Endodermal cell (in vitro differentiated cells): ENCODE results near the gene MCFD2. TPM values are rescaled to one million over a fixed set of nuclear protein-coding genes. Genes with fewer than 3 reads are reported as not detected.

Experiments
- DNase-seq: peaks from one replicate; pipeline ENCODE4 v3.0.0-alpha.2; 2017
- H3K27ac ChIP-seq: 2 replicates; pipeline ENCODE4 v1.5.1; 2013; ENCODE audit warnings: mild to moderate bottlenecking, low read depth, low read length, moderate library complexity
- H3K27me3 ChIP-seq: 2 replicates; pipeline ENCODE4 v1.6.1; 2013; ENCODE audit warnings: mild to moderate bottlenecking, low read length, moderate library complexity; ENCODE audit not compliant: insufficient read depth, control insufficient read depth, poor library complexity, severe bottlenecking
- H3K36me3 ChIP-seq: 2 replicates; pipeline ENCODE4 v1.7.0; 2013; ENCODE audit warnings: mild to moderate bottlenecking, low read length, moderate library complexity; ENCODE audit not compliant: control insufficient read depth, insufficient read depth
- H3K4me1 ChIP-seq: one replicate; pipeline ENCODE4 v1.7.0; 2013; ENCODE audit warnings: low read length; ENCODE audit not compliant: control insufficient read depth, insufficient read depth
- H3K4me3 ChIP-seq: 2 replicates; pipeline ENCODE4 v1.5.1; 2013; ENCODE audit warnings: mild to moderate bottlenecking, low read length, moderate library complexity
- H3K9ac ChIP-seq: 2 replicates; pipeline ENCODE4 v1.6.1; 2013; ENCODE audit warnings: mild to moderate bottlenecking, low read length, moderate library complexity; ENCODE audit not compliant: poor library complexity, severe bottlenecking; ENCODE audit errors: extremely low read depth
- H3K9me3 ChIP-seq: 2 replicates; pipeline ENCODE4 v1.6.1; 2013; ENCODE audit warnings: mild to moderate bottlenecking, low read length, moderate library complexity; ENCODE audit not compliant: control insufficient read depth
- H3K27ac Mint-ChIP-seq: 2 replicates; pipeline ENCODE4 v1.8.0; 2020; ENCODE audit warnings: mixed read lengths
- H3K27me3 Mint-ChIP-seq: 2 replicates; pipeline ENCODE4 v1.8.0; 2021; ENCODE audit warnings: mild to moderate bottlenecking, mixed read lengths; ENCODE audit not compliant: insufficient read depth
- H3K36me3 Mint-ChIP-seq: 2 replicates; pipeline ENCODE4 v1.8.0; 2020; ENCODE audit warnings: low read depth, mixed read lengths
- H3K4me1 Mint-ChIP-seq: 2 replicates; pipeline ENCODE4 v1.8.0; 2020; ENCODE audit warnings: mixed read lengths
- H3K4me3 Mint-ChIP-seq: 2 replicates; pipeline ENCODE4 v1.8.0; 2020; ENCODE audit warnings: mild to moderate bottlenecking, moderate library complexity, mixed read lengths
- H3K9me3 Mint-ChIP-seq: 2 replicates; pipeline ENCODE4 v1.8.0; 2020; ENCODE audit warnings: mild to moderate bottlenecking, mixed read lengths
- WGBS, 2 experiments: methylation state at CpG; one replicate each; pipeline versions ENCODE4 v1.1.5 to v1.1.7; 2013; ENCODE audit warnings: missing lambda C conversion rate in 2 of 2, mixed read lengths in 1 of 2; ENCODE audit not compliant: insufficient coverage in 1 of 2, insufficient read length in 1 of 2; 5-methylcytosine and 5-hydroxymethylcytosine counted together
- total RNA-seq, 2 donors: library from RNA; stranded (reverse); fragmentation: NEBNext Ultra II Directional in 1 of 2; extraction: Animal tissue kit (Norgen Biotek cat#: 25700) in 1 of 2; gene quantifications; 2 replicates in 1 of 2; 3 replicates in 1 of 2; pipeline ENCODE4 v1.2.1, GENCODE V29; 2021
- TF ChIP-seq, protein P1 (sequence below): fragments of 200-600 bp; sonication (generic); conservative IDR thresholded peaks from 2 replicates; pipeline ENCODE4 v1.5.0; 2021; ENCODE audit warnings: antibody characterized with exemption, mild to moderate bottlenecking

The MCFD2 gene
- total RNA-seq, 2 donors from 2014 or later = 82.4 to 82.9 TPM

GRCh38 chr2:46914578-46915230, 902 bp downstream of the MCFD2 start:
- no peak for DNase-seq
- Histone ChIP-seq H3K27me3 (no peaks in the 10 kb centered on the region), H3K9ac (peak overlapping the region; percentile 78), H3K27ac (no peak overlapping the region), H3K4me3 (peak overlapping the region; percentile 97), H3K36me3 (peaks cover 35% of the 10 kb centered on the region), H3K4me1 (no peaks in the 10 kb centered on the region), H3K9me3 (peaks cover 7% of the 10 kb centered on the region)
- H3K4me3 Mint-ChIP-seq = peak overlapping the region; percentile 89
- no peaks in the 10 kb centered on the region for H3K27me3 Mint-ChIP-seq
- H3K36me3 Mint-ChIP-seq = peaks cover 24% of the 10 kb centered on the region
- H3K4me1 Mint-ChIP-seq = peaks cover 15% of the 10 kb centered on the region
- TF ChIP-seq, protein P1, sequence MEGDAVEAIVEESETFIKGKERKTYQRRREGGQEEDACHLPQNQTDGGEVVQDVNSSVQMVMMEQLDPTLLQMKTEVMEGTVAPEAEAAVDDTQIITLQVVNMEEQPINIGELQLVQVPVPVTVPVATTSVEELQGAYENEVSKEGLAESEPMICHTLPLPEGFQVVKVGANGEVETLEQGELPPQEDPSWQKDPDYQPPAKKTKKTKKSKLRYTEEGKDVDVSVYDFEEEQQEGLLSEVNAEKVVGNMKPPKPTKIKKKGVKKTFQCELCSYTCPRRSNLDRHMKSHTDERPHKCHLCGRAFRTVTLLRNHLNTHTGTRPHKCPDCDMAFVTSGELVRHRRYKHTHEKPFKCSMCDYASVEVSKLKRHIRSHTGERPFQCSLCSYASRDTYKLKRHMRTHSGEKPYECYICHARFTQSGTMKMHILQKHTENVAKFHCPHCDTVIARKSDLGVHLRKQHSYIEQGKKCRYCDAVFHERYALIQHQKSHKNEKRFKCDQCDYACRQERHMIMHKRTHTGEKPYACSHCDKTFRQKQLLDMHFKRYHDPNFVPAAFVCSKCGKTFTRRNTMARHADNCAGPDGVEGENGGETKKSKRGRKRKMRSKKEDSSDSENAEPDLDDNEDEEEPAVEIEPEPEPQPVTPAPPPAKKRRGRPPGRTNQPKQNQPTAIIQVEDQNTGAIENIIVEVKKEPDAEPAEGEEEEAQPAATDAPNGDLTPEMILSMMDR = no peak
- WGBS, 2 experiments = 44 to 53% methylated on average over 8 to 11 of the region's 11 CpGs
- H3K9me3 Mint-ChIP-seq = no peaks in the 10 kb centered on the region
- H3K27ac Mint-ChIP-seq = peak overlapping the region; percentile 95

DNA sequence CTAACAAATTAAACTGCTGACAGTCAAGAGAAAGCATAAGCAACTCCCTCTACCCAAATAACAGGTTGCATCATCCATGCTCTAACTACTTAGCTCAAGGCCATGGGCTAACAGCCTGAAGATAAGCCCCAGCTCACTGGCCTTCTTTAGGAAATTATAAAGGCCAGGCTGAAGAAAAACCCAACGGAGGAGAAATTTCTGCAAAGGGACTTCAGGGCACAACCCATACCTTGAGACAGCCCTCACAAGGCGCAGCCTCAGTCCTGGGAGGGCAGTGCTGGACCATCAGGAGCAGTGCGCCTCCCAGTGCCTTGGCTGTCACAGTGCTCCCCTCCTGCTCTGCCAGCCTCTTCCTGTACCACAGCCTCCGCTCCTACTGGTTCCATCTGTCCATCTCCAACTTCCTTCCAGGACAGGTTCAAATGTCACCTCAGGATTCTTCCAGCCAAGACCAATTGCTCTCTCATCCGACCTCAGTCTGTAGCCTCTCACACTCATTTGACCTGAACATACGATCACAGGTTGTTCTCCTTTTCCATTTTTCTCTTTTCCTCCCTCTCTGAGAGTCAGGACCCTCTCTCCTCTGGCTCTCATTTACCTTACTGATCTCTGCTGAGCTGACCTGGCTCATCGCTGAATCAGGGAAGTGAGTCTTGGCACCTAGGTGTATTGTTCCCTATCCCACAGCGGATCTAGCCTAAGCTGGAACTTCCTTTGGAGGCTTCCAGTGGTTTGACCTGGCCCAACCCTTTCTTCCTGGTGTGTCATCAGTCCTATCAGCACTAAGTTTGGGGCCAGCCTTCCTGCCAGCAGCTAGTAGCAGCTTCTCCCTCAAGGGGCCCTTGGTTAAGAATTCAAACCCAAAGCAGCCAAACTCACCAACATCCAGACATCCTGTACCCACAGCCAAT, 1.9 kb downstream of the MCFD2 start:
- Histone ChIP-seq H3K27me3 (no peaks in the 10 kb centered on the region), H3K36me3 (peaks cover 39% of the 10 kb centered on the region), H3K9me3 (peaks cover 7% of the 10 kb centered on the region), H3K9ac (no peak overlapping the region), H3K4me3 (peak overlapping the region; percentile 97), H3K4me1 (no peaks in the 10 kb centered on the region), H3K27ac (no peak overlapping the region)
- Mint-ChIP-seq H3K27me3 (no peaks in the 10 kb centered on the region), H3K27ac (peak overlapping the region; percentile 17), H3K9me3 (no peaks in the 10 kb centered on the region), H3K4me3 (peak overlapping the region; percentile 89), H3K36me3 (peaks cover 34% of the 10 kb centered on the region), H3K4me1 (peaks cover 15% of the 10 kb centered on the region)
- WGBS, 2 experiments = 87 to 88% methylated on average over 7 to 8 of the region's 8 CpGs
- TF ChIP-seq, protein P1 = no peak
- peak; percentile 61 for DNase-seq

DNA sequence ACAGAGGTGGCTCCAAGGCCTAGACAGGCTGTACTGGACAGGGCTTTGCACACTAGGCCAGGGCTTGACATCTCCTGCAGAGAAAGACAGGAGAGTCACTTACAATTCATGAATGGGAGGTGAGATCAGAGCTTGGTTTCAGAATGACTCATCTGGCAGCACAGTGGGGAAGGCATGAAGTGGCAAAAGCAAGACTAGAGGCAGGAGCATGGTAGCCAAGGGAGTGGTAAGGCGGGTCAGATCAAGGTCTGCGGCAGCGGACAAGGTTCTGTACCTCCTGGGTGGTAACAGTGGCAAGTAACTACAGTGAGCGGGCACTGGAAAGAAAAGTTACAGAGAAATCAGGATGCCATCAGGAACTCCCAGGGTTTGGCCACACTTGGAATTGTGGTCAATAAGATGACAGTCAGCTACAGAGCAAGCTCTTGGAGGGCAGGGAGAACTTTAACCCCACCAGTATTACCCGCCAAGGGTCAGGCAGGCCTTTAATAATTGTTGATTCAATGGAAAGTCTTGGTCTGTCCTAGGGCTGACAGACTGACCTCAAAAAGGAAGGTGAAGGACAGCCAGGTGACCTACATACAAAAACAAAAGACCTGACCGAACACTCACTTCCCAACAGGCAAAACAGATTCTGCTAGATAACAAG, 5.7 kb downstream of the MCFD2 start:
- no peaks in the 10 kb centered on the region for H3K27me3 Mint-ChIP-seq
- no peak overlapping the region for H3K4me3 ChIP-seq
- peak overlapping the region; percentile 2 for H3K27ac Mint-ChIP-seq
- no peak overlapping the region for H3K4me3 Mint-ChIP-seq
- WGBS, 2 experiments = 87 to 93% methylated on average over 5 to 6 of the region's 6 CpGs
- H3K27ac ChIP-seq = no peak overlapping the region
- H3K4me1 Mint-ChIP-seq = peaks cover 13% of the 10 kb centered on the region
- no peak overlapping the region for H3K9ac ChIP-seq
- H3K27me3 ChIP-seq = no peaks in the 10 kb centered on the region
- TF ChIP-seq, protein P1 = no peak
- H3K9me3 Mint-ChIP-seq = no peaks in the 10 kb centered on the region
- H3K9me3 ChIP-seq = peaks cover 7% of the 10 kb centered on the region
- H3K4me1 ChIP-seq = no peaks in the 10 kb centered on the region
- H3K36me3 Mint-ChIP-seq = peaks cover 66% of the 10 kb centered on the region
- H3K36me3 ChIP-seq = peaks cover 78% of the 10 kb centered on the region
- no peak for DNase-seq
